Esophagus muscularis mucosa (tissue), 3 donors: ENCODE measurements around the gene DEAF1.

Experiments
- POLR2A ChIP-seq: fragments of 450-650 bp; IDR thresholded peaks from one replicate; pipeline ENCODE4 v1.6.1; 2017; ENCODE audit warnings: antibody characterized with exemption, moderate library complexity, mild to moderate bottlenecking, low read depth
- POLR2AphosphoS5 ChIP-seq, 2 donors: sonication (generic); formaldehyde crosslinking; IDR thresholded peaks; one replicate each; pipeline ENCODE4 v1.6.1; 2017; ENCODE audit warnings: antibody characterized with exemption in 2 of 2
- TF ChIP-seq, protein P1 (sequence below), 3 experiments: fragments of 200-600 bp in 2 of 3; fragments of 450-650 bp in 1 of 3; sonication (generic) in 2 of 3; IDR thresholded peaks; one replicate each; pipeline ENCODE4 v1.5.1; 2017 to 2019; ENCODE audit warnings: antibody characterized with exemption in 3 of 3, mild to moderate bottlenecking in 2 of 3, moderate library complexity in 1 of 3

DNA sequence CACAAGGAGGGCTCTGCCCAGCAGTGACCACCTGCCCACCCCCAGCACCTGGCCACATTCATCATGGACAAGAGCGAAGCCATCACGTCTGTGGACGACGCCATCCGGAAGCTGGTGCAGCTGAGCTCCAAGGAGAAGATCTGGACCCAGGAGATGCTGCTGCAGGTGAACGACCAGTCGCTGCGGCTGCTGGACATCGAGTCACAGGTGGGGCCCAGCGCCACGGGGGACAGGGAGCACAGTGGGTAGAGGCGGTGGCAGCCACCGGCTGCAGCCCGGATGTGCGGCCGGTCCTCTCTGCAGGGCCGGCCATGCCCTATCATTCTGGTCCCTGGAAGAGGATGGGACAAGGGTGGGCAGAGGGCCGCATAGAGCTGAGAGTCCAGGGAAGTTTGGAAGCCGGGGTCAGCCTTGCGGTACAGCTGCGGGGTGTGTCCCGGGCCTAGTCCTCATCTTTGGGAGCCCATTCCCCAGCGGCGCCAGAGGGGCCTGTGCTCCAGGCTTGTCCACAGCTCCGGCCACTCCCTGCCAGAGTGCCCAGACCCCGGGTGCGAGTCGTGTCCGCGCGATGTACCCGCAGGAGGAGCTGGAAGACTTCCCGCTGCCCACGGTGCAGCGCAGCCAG, 25.1 kb upstream of the DEAF1 start:
- no peak for TF ChIP-seq POLR2AphosphoS5 (IDR thresholded peaks at IDR 0.05)
- TF ChIP-seq, protein P1, sequence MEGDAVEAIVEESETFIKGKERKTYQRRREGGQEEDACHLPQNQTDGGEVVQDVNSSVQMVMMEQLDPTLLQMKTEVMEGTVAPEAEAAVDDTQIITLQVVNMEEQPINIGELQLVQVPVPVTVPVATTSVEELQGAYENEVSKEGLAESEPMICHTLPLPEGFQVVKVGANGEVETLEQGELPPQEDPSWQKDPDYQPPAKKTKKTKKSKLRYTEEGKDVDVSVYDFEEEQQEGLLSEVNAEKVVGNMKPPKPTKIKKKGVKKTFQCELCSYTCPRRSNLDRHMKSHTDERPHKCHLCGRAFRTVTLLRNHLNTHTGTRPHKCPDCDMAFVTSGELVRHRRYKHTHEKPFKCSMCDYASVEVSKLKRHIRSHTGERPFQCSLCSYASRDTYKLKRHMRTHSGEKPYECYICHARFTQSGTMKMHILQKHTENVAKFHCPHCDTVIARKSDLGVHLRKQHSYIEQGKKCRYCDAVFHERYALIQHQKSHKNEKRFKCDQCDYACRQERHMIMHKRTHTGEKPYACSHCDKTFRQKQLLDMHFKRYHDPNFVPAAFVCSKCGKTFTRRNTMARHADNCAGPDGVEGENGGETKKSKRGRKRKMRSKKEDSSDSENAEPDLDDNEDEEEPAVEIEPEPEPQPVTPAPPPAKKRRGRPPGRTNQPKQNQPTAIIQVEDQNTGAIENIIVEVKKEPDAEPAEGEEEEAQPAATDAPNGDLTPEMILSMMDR (IDR thresholded peaks at IDR 0.05) = no peak
- TF ChIP-seq POLR2A = no peak
